ENCODE data around the gene PAX6.

- TF ChIP-seq CTCF (IDR thresholded peaks at IDR 0.05; ENCODE audit: insufficient read depth, low read length, poor library complexity, severe bottlenecking) = no peak
- no peak for TF ChIP-seq EZH2phosphoT487 (conservative IDR thresholded peaks at IDR 0.05; ENCODE audit: low read length)
Measured at GRCh38 chr11:31805037-31805628, 6.0 kb downstream of the PAX6 start.

All from SU-DHL-6 (cell line).